Dedifferentiated amniotic fluid mesenchymal stem cell (primary cell): ENCODE measurements around the gene HAL.
A peak's percentile ranks its signal among the peaks of the same experiment; 100 is the strongest.
"Not testable (repeated sequence)": the region's sequence is repeated elsewhere in the genome, so short reads cannot be mapped to it uniquely, and the experiment has no call there.

Experiments used
- DNase-seq: peaks from one replicate; pipeline ENCODE4 v3.0.0-alpha.2; 2016; ENCODE audit errors: extremely low spot score

HAL gene

GRCh38 chr12:95977764-95978305, 18.3 kb downstream of the HAL start:
- DNase-seq, result no peak

GRCh38 chr12:95976416-95976832, 19.7 kb downstream of the HAL start:
- DNase-seq, result peak; percentile 10

- peak; percentile 9 for DNase-seq
Observed at GRCh38 chr12:95975491-95975890, 20.7 kb downstream of the HAL start.

GRCh38 chr12:95974358-95974757, 21.8 kb downstream of the HAL start:
- no peak for DNase-seq

- DNase-seq, result no peak
Observed at GRCh38 chr12:95972832-95973456, 23.2 kb downstream of the HAL start.

- DNase-seq, result no peak
Observed at GRCh38 chr12:95970905-95971304, 25.2 kb downstream of the HAL start.

GRCh38 chr12:95969116-95969515, 27.0 kb downstream of the HAL start:
- DNase-seq, result not testable (repeated sequence)

GRCh38 chr12:95967301-95967700, 28.8 kb downstream of the HAL start:
- DNase-seq, result no peak

GRCh38 chr12:95966287-95966870, 29.8 kb downstream of the HAL start:
- DNase-seq, result no peak

- DNase-seq, result peak; percentile 10
Observed at GRCh38 chr12:95963096-95963495, 33.0 kb downstream of the HAL start.

GRCh38 chr12:95962222-95962621, 33.9 kb downstream of the HAL start:
- no peak for DNase-seq

- peak; percentile 11 for DNase-seq
Observed at GRCh38 chr12:95960241-95960640, 35.9 kb downstream of the HAL start.

GRCh38 chr12:95959107-95959506, 37.0 kb downstream of the HAL start:
- peak; percentile 14 for DNase-seq

GRCh38 chr12:95956557-95957145, 39.5 kb downstream of the HAL start:
- no peak for DNase-seq

GRCh38 chr12:95955549-95956159, 40.5 kb downstream of the HAL start:
- peak; percentile 12 for DNase-seq

GRCh38 chr12:95953000-95953399, 43.1 kb downstream of the HAL start:
- peak; percentile 8 for DNase-seq

- DNase-seq, result peak; percentile 2
Observed at GRCh38 chr12:95951515-95951914, 44.6 kb downstream of the HAL start.

- DNase-seq, result no peak
Observed at GRCh38 chr12:95949477-95950206, 46.5 kb downstream of the HAL start.

- DNase-seq, result no peak
Observed at GRCh38 chr12:95944108-95944704, 51.9 kb downstream of the HAL start.

- DNase-seq, result no peak
Observed at GRCh38 chr12:95943330-95943842, 52.8 kb downstream of the HAL start, which contains the start of gene AMDHD1. Gene AMDHD1, plus strand, starts transcription at chr12:95943331. Its CDS starts 68 bp downstream, at chr12:95943399.
